MG63 (cell line): ENCODE data around the gene ITCH. TPM values are rescaled to one million over a fixed set of nuclear protein-coding genes. Genes with fewer than 3 reads are reported as not detected.
"Not testable (repeated sequence)": the region's sequence is repeated elsewhere in the genome, so short reads cannot be mapped to it uniquely, and the experiment has no call there.

Experiments used
- DNase-seq: peaks from one replicate; pipeline ENCODE4 v3.0.0-alpha.2; 2020
- H3K27me3 ChIP-seq: fragments of 250-450 bp; sonication (Bioruptor Pico); 2 replicates; pipeline ENCODE4 v1.5.1; 2020; ENCODE audit warnings: mild to moderate bottlenecking, moderate library complexity
- H3K36me3 ChIP-seq: fragments of 250-450 bp; sonication (Bioruptor Pico); 2 replicates; pipeline ENCODE4 v1.5.1; 2020; ENCODE audit warnings: mild to moderate bottlenecking, moderate library complexity
- H3K4me3 ChIP-seq: fragments of 250-450 bp; sonication (Bioruptor Pico); 2 replicates; pipeline ENCODE4 v1.5.1; 2020; ENCODE audit warnings: mild to moderate bottlenecking, moderate library complexity
- H3K9me3 ChIP-seq: fragments of 250-450 bp; sonication (Bioruptor Pico); 2 replicates; pipeline ENCODE4 v1.5.1; 2020; ENCODE audit warnings: mild to moderate bottlenecking, moderate library complexity
- total RNA-seq: library from RNA; depleted of rRNA; stranded (reverse); fragments of >200 nt; shearing (Covaris generic); gene quantifications from 2 replicates; pipeline ENCODE4 v1.2.3, GENCODE V29; 2014; ENCODE audit warnings: low replicate concordance

The ITCH gene
- total RNA-seq, 1 experiment from 2014 or later: 26.2 TPM

- Histone ChIP-seq H3K9me3 (no peaks in the 10 kb centered on the region), H3K4me3 (no peak overlapping the region), H3K27me3 (no peaks in the 10 kb centered on the region), H3K36me3 (peaks cover 33% of the 10 kb centered on the region)
- no peak for DNase-seq
These were observed 95.6 kb downstream of the ITCH start for GRCh38 chr20:34458631-34459030.

GRCh38 chr20:34459209-34459897 is 96.3 kb downstream of the ITCH start:
- DNase-seq: no peak
- no peaks in the 10 kb centered on the region for H3K27me3 ChIP-seq
- no peak overlapping the region for H3K4me3 ChIP-seq
- H3K36me3 ChIP-seq: peaks cover 33% of the 10 kb centered on the region
- no peaks in the 10 kb centered on the region for H3K9me3 ChIP-seq

- H3K4me3 ChIP-seq: no peak overlapping the region
- H3K27me3 ChIP-seq: no peaks in the 10 kb centered on the region
- H3K36me3 ChIP-seq: peaks cover 42% of the 10 kb centered on the region
- H3K9me3 ChIP-seq: no peaks in the 10 kb centered on the region
- no peak for DNase-seq
These were observed 98.7 kb downstream of the ITCH start for GRCh38 chr20:34461779-34462087.

- Histone ChIP-seq H3K36me3 (peaks cover 47% of the 10 kb centered on the region), H3K4me3 (no peak overlapping the region), H3K9me3 (no peaks in the 10 kb centered on the region), H3K27me3 (no peaks in the 10 kb centered on the region)
- no peak for DNase-seq
These were observed 105.9 kb downstream of the ITCH start for GRCh38 chr20:34468951-34469350.

- DNase-seq: no peak
- no peak overlapping the region for H3K4me3 ChIP-seq
- H3K27me3 ChIP-seq: no peaks in the 10 kb centered on the region
- no peaks in the 10 kb centered on the region for H3K9me3 ChIP-seq
- H3K36me3 ChIP-seq: peaks cover 49% of the 10 kb centered on the region
These were observed 109.3 kb downstream of the ITCH start for GRCh38 chr20:34472246-34472925.

GRCh38 chr20:34473262-34473883 is 110.3 kb downstream of the ITCH start:
- peak; percentile 47 for DNase-seq
- Histone ChIP-seq H3K9me3 (no peaks in the 10 kb centered on the region), H3K4me3 (no peak overlapping the region), H3K27me3 (no peaks in the 10 kb centered on the region), H3K36me3 (peaks cover 59% of the 10 kb centered on the region)

- Histone ChIP-seq H3K36me3 (peaks cover 66% of the 10 kb centered on the region), H3K27me3 (no peaks in the 10 kb centered on the region), H3K4me3 (no peak overlapping the region), H3K9me3 (no peaks in the 10 kb centered on the region)
- DNase-seq: peak; percentile 69
These were observed 113.1 kb downstream of the ITCH start for GRCh38 chr20:34475979-34476736.

- Histone ChIP-seq H3K9me3 (peaks cover 18% of the 10 kb centered on the region), H3K4me3 (no peak overlapping the region), H3K36me3 (peaks cover 74% of the 10 kb centered on the region), H3K27me3 (no peaks in the 10 kb centered on the region)
- no peak for DNase-seq
These were observed 116.6 kb downstream of the ITCH start for GRCh38 chr20:34479627-34480026.

- H3K27me3 ChIP-seq, H3K4me3 ChIP-seq, DNase-seq: not testable (repeated sequence)
- Histone ChIP-seq H3K36me3 (peaks cover 74% of the 10 kb centered on the region), H3K9me3 (peaks cover 18% of the 10 kb centered on the region)
These were observed 119.1 kb downstream of the ITCH start for GRCh38 chr20:34482154-34482553.

GRCh38 chr20:34483585-34484220 is 120.6 kb downstream of the ITCH start:
- not testable (repeated sequence) for DNase-seq, H3K27me3 ChIP-seq, H3K4me3 ChIP-seq
- Histone ChIP-seq H3K36me3 (peaks cover 74% of the 10 kb centered on the region), H3K9me3 (peaks cover 18% of the 10 kb centered on the region)

- Histone ChIP-seq H3K27me3 (no peaks in the 10 kb centered on the region), H3K4me3 (no peak overlapping the region)
- DNase-seq: no peak
These were observed 122.1 kb downstream of the ITCH start for GRCh38 chr20:34485068-34485634.

GRCh38 chr20:34491226-34491931 is 128.3 kb downstream of the ITCH start:
- H3K36me3 ChIP-seq: peaks cover 82% of the 10 kb centered on the region
- no peaks in the 10 kb centered on the region for H3K9me3 ChIP-seq
- no peaks in the 10 kb centered on the region for H3K27me3 ChIP-seq
- DNase-seq: no peak
- no peak overlapping the region for H3K4me3 ChIP-seq

More at GRCh38 chr20:34485068-34485634, 122.1 kb downstream of the ITCH start:
- H3K9me3 ChIP-seq: peaks cover 18% of the 10 kb centered on the region
- peaks cover 71% of the 10 kb centered on the region for H3K36me3 ChIP-seq

- H3K27me3 ChIP-seq: no peaks in the 10 kb centered on the region
- peaks cover 87% of the 10 kb centered on the region for H3K36me3 ChIP-seq
- no peak overlapping the region for H3K4me3 ChIP-seq
- DNase-seq: no peak
- H3K9me3 ChIP-seq: no peaks in the 10 kb centered on the region
These were observed 128.9 kb downstream of the ITCH start for GRCh38 chr20:34491932-34492509.

- peaks cover 81% of the 10 kb centered on the region for H3K36me3 ChIP-seq
- no peak overlapping the region for H3K4me3 ChIP-seq
- DNase-seq: no peak
- no peaks in the 10 kb centered on the region; the same call in 1 of the 2 replicates for H3K9me3 ChIP-seq
- no peaks in the 10 kb centered on the region for H3K27me3 ChIP-seq
These were observed 130.6 kb downstream of the ITCH start for GRCh38 chr20:34493646-34494045.

- Histone ChIP-seq H3K36me3 (peaks cover 75% of the 10 kb centered on the region), H3K27me3 (no peaks in the 10 kb centered on the region), H3K4me3 (no peak overlapping the region), H3K9me3 (peaks cover 6% of the 10 kb centered on the region)
- no peak for DNase-seq
These were observed 132.2 kb downstream of the ITCH start for GRCh38 chr20:34495307-34495706.
